HepG2 (cell line): ENCODE measurements around the gene OSBPL3. TPM values are rescaled to one million over a fixed set of nuclear protein-coding genes. Genes with fewer than 3 reads are reported as not detected.

Experiments used
- ATAC-seq: fragments of 200-7000 bp; cut with Tn5 transposase; 3 replicates; pipeline ENCODE4 v1.9.1; 2020; ENCODE audit warnings: mild to moderate bottlenecking, moderate library complexity
- BruUV-seq: library from RNA; stranded (reverse); fragments of 400-500 nt; replicated peaks from 2 replicates; lab custom pipeline; 2021; lab: Mats Ljungman, UMichigan
- CTCF ChIA-PET: fragments of 300-600 bp; formaldehyde crosslinking; extraction: SDS; loops from one replicate; lab custom pipeline; 2021; ENCODE audit warnings: low total read pairs, inconsistent platforms, low intra/inter-chr PET ratio; lab: Yijun Ruan, JAX
- POLR2A ChIA-PET: fragments of 350-600 bp; sonication (Branson Sonifier 250); formaldehyde crosslinking; loops from one replicate; lab custom pipeline; 2020; ENCODE audit warnings: antibody characterized with exemption, inconsistent platforms; lab: Yijun Ruan, JAX
- DNase-seq: peaks from one replicate; pipeline ENCODE4 v3.0.0-alpha.2; 2015; ENCODE audit warnings: low spot score
- FAIRE-seq: peaks from 3 replicates; lab custom pipeline; 2011; peaks lifted over from hg19 to GRCh38; lab: Jason Lieb, UNC
- H2AFZ ChIP-seq: one replicate; pipeline ENCODE4 v1.6.1; 2011; ENCODE audit warnings: low read length, inconsistent platforms
- H3K27ac ChIP-seq: fragments of 300-600 bp; 3 replicates; pipeline ENCODE4 v1.8.0; 2011; ENCODE audit warnings: mixed run types, mild to moderate bottlenecking, mixed read lengths, low read length, inconsistent platforms; ENCODE audit not compliant: insufficient read depth; ENCODE audit errors: extremely low read length
- H3K27me3 ChIP-seq, 2 experiments: fragments of 200-600 bp in 1 of 2; 2 replicates in 1 of 2; 3 replicates in 1 of 2; pipeline versions ENCODE4 v1.6.0 to v1.8.0; 2011; ENCODE audit warnings: low read length in 2 of 2, mild to moderate bottlenecking in 2 of 2, moderate library complexity in 2 of 2, inconsistent platforms in 1 of 2; ENCODE audit not compliant: insufficient read depth in 2 of 2, control insufficient read depth in 1 of 2
- H3K36me3 ChIP-seq, 2 experiments: fragments of 200-600 bp in 1 of 2; replicated peaks in 1 of 2; 2 replicates in 1 of 2; 3 replicates in 1 of 2; pipeline versions ENCODE4 v1.5.1 to v1.8.0; 2011; ENCODE audit warnings: low read length in 2 of 2, inconsistent platforms in 1 of 2; ENCODE audit not compliant: insufficient read depth in 2 of 2, control insufficient read depth in 1 of 2
- H3K4me1 ChIP-seq: 2 replicates; pipeline ENCODE4 v1.5.1; 2012; ENCODE audit warnings: low read length, inconsistent platforms; ENCODE audit not compliant: insufficient read depth
- H3K4me2 ChIP-seq: 2 replicates; pipeline ENCODE4 v1.6.0; 2011; ENCODE audit warnings: low read depth, low read length, inconsistent platforms
- H3K4me3 ChIP-seq, 3 experiments: fragments of 200-600 bp in 1 of 3; sonication (generic), shearing (Covaris generic) in 1 of 3; replicated peaks in 1 of 3; 2 replicates each; pipeline ENCODE4 v1.5.1; 2011 to 2016; ENCODE audit warnings: low read length in 3 of 3, inconsistent platforms in 2 of 3, low read depth in 2 of 3, mild to moderate bottlenecking in 2 of 3, control low read depth in 1 of 3, mixed read lengths in 1 of 3; ENCODE audit not compliant: insufficient read depth in 1 of 3
- H3K79me2 ChIP-seq: one replicate; pipeline ENCODE4 v1.6.1; 2011; ENCODE audit warnings: low read length, inconsistent platforms; ENCODE audit not compliant: insufficient read depth
- H3K9ac ChIP-seq: 2 replicates; pipeline ENCODE4 v1.6.0; 2011; ENCODE audit warnings: mild to moderate bottlenecking, low read depth, low read length, inconsistent platforms; ENCODE audit not compliant: insufficient read depth
- H3K9me3 ChIP-seq: 2 replicates; pipeline ENCODE4 v1.5.1; 2012; ENCODE audit warnings: mild to moderate bottlenecking, low read length
- H4K20me1 ChIP-seq: 2 replicates; pipeline ENCODE4 v1.6.0; 2011; ENCODE audit warnings: inconsistent platforms, mild to moderate bottlenecking, low read length, moderate library complexity; ENCODE audit not compliant: insufficient read depth
- ATF1 ChIP-seq: IDR thresholded peaks from 2 replicates; pipeline ENCODE4 v1.6.1; 2016; ENCODE audit warnings: mild to moderate bottlenecking, control low read depth
- BHLHE40 ChIP-seq: IDR thresholded peaks from 2 replicates; pipeline ENCODE4 v1.6.1; 2011; ENCODE audit warnings: low read length, improper control_type of control experiment
- FOSL2 ChIP-seq: sonication (generic); formaldehyde crosslinking; IDR thresholded peaks from 2 replicates; pipeline ENCODE4 v1.4.0; 2020; ENCODE audit warnings: missing genetic modification reagents
- SOX6 ChIP-seq, 2 experiments: fragments of 450-650 bp in 1 of 2; sonication (generic) in 1 of 2; formaldehyde crosslinking in 1 of 2; IDR thresholded peaks; 2 replicates each; pipeline versions ENCODE4 v1.4.0 to v1.6.1; 2017 to 2020; ENCODE audit warnings: antibody characterized with exemption in 1 of 2, mild to moderate bottlenecking in 1 of 2, missing genetic modification reagents in 1 of 2
- SP5 ChIP-seq: IDR thresholded peaks from 2 replicates; pipeline ENCODE4 v1.6.1; 2016; ENCODE audit warnings: low read depth, borderline replicate concordance
- ZBTB33 ChIP-seq: sonication (generic); formaldehyde crosslinking; IDR thresholded peaks from 2 replicates; pipeline ENCODE4 v1.4.0; 2020; ENCODE audit warnings: missing genetic modification reagents
- ZBTB43 ChIP-seq: sonication (generic); formaldehyde crosslinking; conservative IDR thresholded peaks from 2 replicates; pipeline ENCODE4 v1.4.0; 2020; ENCODE audit warnings: missing genetic modification reagents
- ZNF207 ChIP-seq: fragments of 450-650 bp; IDR thresholded peaks from 2 replicates; pipeline ENCODE4 v1.6.1; 2016; ENCODE audit warnings: antibody characterized with exemption, borderline replicate concordance
- ZNF563 ChIP-seq: sonication (generic); formaldehyde crosslinking; IDR thresholded peaks from 2 replicates; pipeline ENCODE4 v1.8.0; 2022; ENCODE audit warnings: mild to moderate bottlenecking, moderate library complexity, missing genetic modification reagents
- ZZZ3 ChIP-seq: sonication (generic); formaldehyde crosslinking; IDR thresholded peaks from 2 replicates; pipeline ENCODE4 v1.4.0; 2020; ENCODE audit warnings: missing genetic modification reagents, mild to moderate bottlenecking, borderline replicate concordance
- WGBS: methylation state at CpG from one replicate; pipeline ENCODE4 v1.1.6; 2017; ENCODE audit warnings: low lambda C conversion rate; 5-methylcytosine and 5-hydroxymethylcytosine counted together
- in situ Hi-C: cut with HindIII; loops from 2 replicates; pipeline ENCODE4 v1.10.0; 2017; ENCODE audit warnings: low pct_unique_long_range_greater_than_20kb; ENCODE audit not compliant: extremely low pct_ligation_motif_present
- intact Hi-C: fragments of 100-400 bp; cut with micrococcal nuclease; formaldehyde crosslinking; loops from one replicate; pipeline ENCODE4 v1.10.0; 2022; ENCODE audit not compliant: unreplicated experiment
- polyA plus RNA-seq, 8 experiments: library from polyadenylated mRNA; depleted of rRNA in 3 of 8; stranded (reverse) in 7 of 8; unstranded in 1 of 8; fragments of >200 nt; fragmentation: Illumina TruSeq in 4 of 8; extraction: Trizol in 4 of 8; gene quantifications; 2 replicates each; pipeline versions ENCODE4 v1.2.1 to v1.2.3, GENCODE V29; 2011 to 2016; ENCODE audit warnings: low read depth in 4 of 8, missing spikeins in 1 of 8, mixed read lengths in 1 of 8; ENCODE audit not compliant: insufficient read depth in 1 of 8
- total RNA-seq, 5 experiments: library from RNA; depleted of rRNA; stranded (reverse); fragments of >200 nt; fragmentation: Illumina TruSeq; extraction: Trizol; gene quantifications; 2 replicates each; pipeline ENCODE4 v1.2.3, GENCODE V29; 2016; ENCODE audit warnings: low read depth in 1 of 5

OSBPL3 gene
- total and polyA plus RNA-seq, 2 of the 13 experiments (the other 11 are each of a cell fraction or from before 2014, with no cell fraction given): 8.8 to 28.9 TPM

GRCh38 chr7:24907311-24907886 is 72.6 kb downstream of the OSBPL3 start:
- H3K27ac ChIP-seq: no peak overlapping the region
- CTCF ChIA-PET: no interaction called here
- no peaks in the 10 kb centered on the region for H3K27me3 ChIP-seq
- intact Hi-C loops: no loop called here
- no peak overlapping the region for H3K4me3 ChIP-seq
- no TSS peak for BruUV-seq
- POLR2A ChIA-PET: no interaction called here
- TF ChIP-seq BHLHE40 (0 out of 2 replicates have a peak, but pooled peaks have one; percentile 10), SP5 (CRISPR knock-in tag) (no peak), FOSL2 (CRISPR knock-in tag) (peak; percentile 82), ZBTB33 (CRISPR knock-in tag) (peak; percentile 95)
- TF ChIP-seq, all 625 proteins: peak for 3
- H3K4me1 ChIP-seq: peaks cover 44% of the 10 kb centered on the region
- no peaks in the 10 kb centered on the region for H3K9me3 ChIP-seq
- no peaks in the 10 kb centered on the region for H3K36me3 ChIP-seq
- H2AFZ ChIP-seq: no peak overlapping the region
- H3K9ac ChIP-seq: no peak overlapping the region
- ATAC-seq (no peak), DNase-seq (no peak), FAIRE-seq (no peak)
- no peak overlapping the region for H3K4me2 ChIP-seq
- in situ Hi-C loops: loop anchor here (10.0 kb wide), 1 partner anchor 167 kb away; no protein-coding TSS in a partner anchor
- H4K20me1 ChIP-seq: no peaks in the 10 kb centered on the region
- 77% methylated on average over 7 of the region's 7 CpGs for WGBS
- H3K79me2 ChIP-seq: peaks cover 39% of the 10 kb centered on the region

GRCh38 chr7:24905996-24906770 is 73.8 kb downstream of the OSBPL3 start:
- H3K27ac ChIP-seq: no peak overlapping the region
- no TSS peak for BruUV-seq
- no peak overlapping the region for H2AFZ ChIP-seq
- H4K20me1 ChIP-seq: no peaks in the 10 kb centered on the region
- H3K27me3 ChIP-seq: no peaks in the 10 kb centered on the region
- no peak overlapping the region for H3K9ac ChIP-seq
- no peak for TF ChIP-seq ZBTB43 (CRISPR knock-in tag)
- TF ChIP-seq ZZZ3 (CRISPR knock-in tag): no peak
- TF ChIP-seq ZNF563 (CRISPR knock-in tag): no peak
- no peak for TF ChIP-seq SOX6 (IDR thresholded peaks at IDR 0.05)
- TF ChIP-seq SOX6 (CRISPR knock-in tag; IDR thresholded peaks at IDR 0.05): no peak
- no peak for TF ChIP-seq ZNF207
- TF ChIP-seq ATF1 (CRISPR knock-in tag): no peak
- in situ Hi-C loops (loop anchor here (10.0 kb wide), 1 partner anchor 169 kb away; no protein-coding TSS in a partner anchor), intact Hi-C loops (no loop called here)
- 98% methylated on average over 4 of the region's 4 CpGs for WGBS
- ATAC-seq (no peak), FAIRE-seq (no peak), DNase-seq (no peak)
- ChIA-PET CTCF (no interaction called here), POLR2A (interaction anchor here (1.1 kb wide), 1 partner anchor 80 kb away, joined by 4 read pairs; no protein-coding TSS in a partner anchor)
- H3K4me1 ChIP-seq: peaks cover 56% of the 10 kb centered on the region
- H3K36me3 ChIP-seq: no peaks in the 10 kb centered on the region
- peaks cover 44% of the 10 kb centered on the region for H3K79me2 ChIP-seq
- no peak overlapping the region for H3K4me3 ChIP-seq
- H3K9me3 ChIP-seq: no peaks in the 10 kb centered on the region
- H3K4me2 ChIP-seq: no peak overlapping the region
